ENCODE measurements around the gene DENND1A. TPM values are rescaled to one million over a fixed set of nuclear protein-coding genes. Genes with fewer than 3 reads are reported as not detected.

DENND1A gene
- total RNA-seq, 2 donors from 2014 or later = 16.2 to 17.7 TPM

GRCh38 chr9:123356851-123357742 is 572.8 kb downstream of the DENND1A start:
- DNase-seq (no peak), ATAC-seq (no peak)
- intact Hi-C loops (cut with DNase I) = no loop called here

GRCh38 chr9:123355761-123356431 is 574.0 kb downstream of the DENND1A start, which contains the start of gene CRB2:
CRB2 (plus strand) TSS chr9:123356197; CDS start chr9:123356261, 64 bp downstream.
- ATAC-seq (peak in 1 of 2 donors; percentile 45), DNase-seq (no peak)
- intact Hi-C loops (cut with DNase I) = loop anchor here in 1 of 2 donors (2.0 kb wide), 1 partner anchor 29 kb away; no protein-coding TSS in a partner anchor

- DNase-seq (no peak), ATAC-seq (no peak)
- intact Hi-C loops (cut with DNase I) = loop anchor here in 1 of 2 donors (2.0 to 5.0 kb wide), 2 partner anchors 30 to 273 kb away; no protein-coding TSS in a partner anchor
Observed at GRCh38 chr9:123354806-123355508, 575.0 kb downstream of the DENND1A start.

- DNase-seq (peak; percentile 74), ATAC-seq (peak; percentile 79 to 80)
- intact Hi-C loops (cut with DNase I) = loop anchor here in 1 of 2 donors (2.0 to 5.0 kb wide), 2 partner anchors 31 to 272 kb away; no protein-coding TSS in a partner anchor
Observed at GRCh38 chr9:123353984-123354591, 575.8 kb downstream of the DENND1A start.

DNA sequence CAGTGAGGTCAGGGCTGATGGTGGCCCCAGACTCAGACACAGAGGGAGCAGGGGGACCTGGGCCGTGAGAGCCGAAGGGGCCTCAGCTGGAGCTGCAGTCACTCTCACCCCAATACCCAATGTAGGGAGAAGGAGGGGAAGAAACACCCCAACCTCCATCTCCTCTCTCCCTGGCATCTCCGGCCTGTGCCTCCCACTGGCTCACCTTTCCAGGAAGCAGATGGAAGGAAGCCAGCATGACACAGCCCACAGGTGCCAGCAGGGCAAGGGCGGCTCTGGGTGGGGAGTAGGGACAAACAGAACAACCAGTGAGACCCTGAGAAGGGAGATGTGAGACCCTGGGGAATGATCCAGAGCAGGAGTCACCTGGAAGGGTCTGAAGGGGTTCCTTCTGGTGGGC is 576.9 kb downstream of the DENND1A start:
- intact Hi-C loops (cut with DNase I) = loop anchor here in 1 of 2 donors (5.0 kb wide), 1 partner anchor 271 kb away; no protein-coding TSS in a partner anchor
- ATAC-seq (peak in 1 of 2 donors; percentile 7), DNase-seq (no peak)

DNA sequence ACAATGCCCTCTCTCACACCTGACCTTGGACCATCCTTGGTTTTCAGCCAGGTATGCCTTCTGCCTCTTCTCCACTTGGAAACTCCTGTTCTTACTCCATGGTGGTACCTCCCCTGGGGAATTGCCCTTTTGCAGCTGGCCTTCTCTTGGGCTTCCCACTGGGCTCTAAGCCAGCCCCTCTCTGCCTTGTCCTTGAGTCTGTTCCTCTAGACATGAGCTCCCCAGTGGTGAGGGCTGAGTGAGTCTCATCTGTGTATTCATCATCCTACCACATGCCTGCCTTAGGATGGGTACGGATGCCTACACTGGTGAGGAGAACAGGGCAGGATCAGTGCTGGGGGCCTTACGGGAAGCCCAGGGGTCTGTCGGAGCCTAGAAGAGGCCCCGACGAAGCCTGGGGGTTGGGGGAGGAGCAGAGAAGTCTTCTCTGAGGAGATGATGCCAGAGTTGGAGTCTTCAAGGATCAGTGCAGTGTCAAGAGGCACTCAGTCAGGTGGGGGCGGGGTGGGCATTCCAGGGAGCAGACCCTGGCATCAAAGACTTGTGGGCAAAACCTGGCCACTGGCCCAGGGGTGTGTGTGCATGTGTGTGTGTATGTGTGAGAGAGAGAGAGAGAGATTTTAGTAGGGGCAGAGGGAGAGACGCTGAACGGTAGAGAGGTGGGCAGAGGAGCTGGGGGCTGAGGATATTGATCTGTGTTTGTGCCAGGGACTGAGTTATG is 579.2 kb downstream of the DENND1A start:
- intact Hi-C loops (cut with DNase I) = loop anchor here in 1 of 2 donors (5.0 kb wide), 1 partner anchor 268 kb away; no protein-coding TSS in a partner anchor
- no peak for DNase-seq
- peak in 1 of 2 donors; percentile 6 for ATAC-seq

DNA sequence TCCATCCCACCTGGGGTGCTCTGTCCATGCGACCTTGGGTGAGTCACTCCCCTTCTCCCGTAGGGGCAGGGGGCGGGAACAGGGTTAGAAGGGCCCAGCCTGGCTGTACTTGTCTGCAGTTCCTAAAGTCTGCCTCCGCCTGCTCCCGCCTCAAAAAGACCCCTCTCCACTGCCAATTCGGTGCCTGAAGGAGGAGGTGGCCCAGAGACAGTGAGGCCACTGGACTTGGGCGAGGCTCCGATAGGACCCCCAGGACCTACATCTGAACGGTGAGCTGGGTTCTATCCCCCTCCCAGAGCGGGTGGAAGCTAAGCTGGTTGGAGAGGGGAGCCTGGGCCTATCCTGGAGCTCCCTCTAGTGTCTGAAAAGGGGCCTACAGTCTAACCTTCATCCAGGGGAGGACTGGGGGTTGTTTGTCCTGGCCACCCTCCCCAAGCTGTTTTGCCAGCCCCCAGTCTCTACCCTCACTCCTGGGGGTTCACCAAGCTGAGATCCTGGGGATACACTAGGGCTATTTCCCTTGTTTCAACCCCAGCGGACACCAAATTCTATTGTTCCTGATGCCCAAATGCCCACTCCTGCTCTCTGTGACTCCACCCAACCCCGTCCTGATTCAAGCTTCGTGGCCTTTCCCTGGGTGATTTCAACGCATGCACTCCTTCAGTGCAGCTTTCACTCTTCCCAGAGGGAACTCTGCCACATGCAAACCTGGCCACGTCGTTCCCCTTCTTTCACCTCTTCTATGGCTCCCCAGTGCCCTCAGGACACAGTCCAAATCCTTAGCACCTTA is 580.0 kb downstream of the DENND1A start:
- intact Hi-C loops (cut with DNase I) = loop anchor here (5.0 to 10.0 kb wide), 2 partner anchors 255 to 268 kb away; no protein-coding TSS in a partner anchor
- peak; percentile 75 to 76 for ATAC-seq
- DNase-seq = no peak

DNA sequence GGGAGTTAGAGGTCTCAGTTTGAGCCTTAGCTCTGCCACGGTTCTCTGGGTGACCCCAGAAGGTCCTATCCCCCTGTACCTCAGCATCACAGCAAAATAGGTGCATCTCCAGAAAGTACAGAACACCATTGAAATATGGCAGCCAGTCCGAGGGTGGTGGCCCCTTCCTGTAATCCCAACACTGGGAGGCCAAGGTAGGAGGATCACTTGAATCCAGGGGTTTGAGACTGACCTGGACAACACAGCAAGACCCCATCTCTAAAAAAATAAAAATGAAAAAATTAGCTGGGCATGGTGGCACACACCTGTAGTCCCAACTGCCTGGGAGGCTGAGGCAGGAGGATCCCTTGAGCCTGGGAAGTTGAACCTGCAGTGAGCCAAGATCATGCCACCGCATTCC is 580.9 kb downstream of the DENND1A start:
- ATAC-seq (no peak), DNase-seq (no peak)
- intact Hi-C loops (cut with DNase I) = loop anchor here in 1 of 2 donors (10.0 kb wide), 1 partner anchor 254 kb away; no protein-coding TSS in a partner anchor

- DNase-seq (no peak), ATAC-seq (no peak)
- intact Hi-C loops (cut with DNase I) = loop anchor here in 1 of 2 donors (10.0 kb wide), 1 partner anchor 254 kb away; no protein-coding TSS in a partner anchor
Observed at GRCh38 chr9:123348317-123348992, 581.5 kb downstream of the DENND1A start.

DNA sequence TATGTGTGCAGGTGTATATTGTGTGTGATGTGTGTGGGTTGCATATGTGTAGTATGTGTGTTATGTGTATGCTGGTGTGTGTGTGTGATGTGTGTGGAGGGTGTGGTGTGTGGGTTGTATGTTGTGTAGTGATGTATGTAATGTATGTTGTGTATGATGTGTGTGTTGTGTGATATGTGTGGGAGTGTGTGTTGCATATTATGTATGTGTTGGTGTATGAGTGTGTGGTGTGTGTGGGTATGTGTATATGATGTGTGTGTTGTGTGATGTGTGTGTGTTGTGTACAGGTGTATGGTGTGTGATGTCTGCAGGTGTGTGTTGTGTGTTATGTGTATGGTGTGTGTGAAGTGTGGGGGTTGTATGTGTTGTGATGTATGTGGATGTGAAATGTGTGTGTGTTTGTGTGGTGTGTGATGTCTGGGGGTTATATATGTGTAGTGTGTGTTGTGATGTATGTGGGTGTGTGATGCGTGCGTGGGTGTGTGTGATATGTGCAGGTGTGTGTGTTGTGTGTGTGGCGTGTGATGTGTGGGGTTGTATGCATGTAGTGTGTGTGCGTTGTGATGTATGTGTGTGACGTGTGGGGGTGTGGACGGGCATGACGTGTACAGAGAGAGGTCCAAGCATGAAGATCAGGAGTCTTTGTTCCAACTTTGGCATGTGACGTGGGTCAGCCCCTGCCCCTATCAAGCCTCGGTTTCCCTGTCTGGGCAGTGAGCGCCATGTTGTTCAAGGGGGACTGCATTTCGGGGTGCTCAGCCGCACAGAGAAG is 582.5 kb downstream of the DENND1A start:
- ATAC-seq (no peak), DNase-seq (no peak)
- intact Hi-C loops (cut with DNase I) = loop anchor here in 1 of 2 donors (10.0 kb wide), 1 partner anchor 253 kb away; no protein-coding TSS in a partner anchor

- DNase-seq (no peak), ATAC-seq (no peak)
- intact Hi-C loops (cut with DNase I) = loop anchor here in 1 of 2 donors (10.0 kb wide), 1 partner anchor 252 kb away; no protein-coding TSS in a partner anchor
Observed at GRCh38 chr9:123346826-123347225, 583.1 kb downstream of the DENND1A start.

DNA sequence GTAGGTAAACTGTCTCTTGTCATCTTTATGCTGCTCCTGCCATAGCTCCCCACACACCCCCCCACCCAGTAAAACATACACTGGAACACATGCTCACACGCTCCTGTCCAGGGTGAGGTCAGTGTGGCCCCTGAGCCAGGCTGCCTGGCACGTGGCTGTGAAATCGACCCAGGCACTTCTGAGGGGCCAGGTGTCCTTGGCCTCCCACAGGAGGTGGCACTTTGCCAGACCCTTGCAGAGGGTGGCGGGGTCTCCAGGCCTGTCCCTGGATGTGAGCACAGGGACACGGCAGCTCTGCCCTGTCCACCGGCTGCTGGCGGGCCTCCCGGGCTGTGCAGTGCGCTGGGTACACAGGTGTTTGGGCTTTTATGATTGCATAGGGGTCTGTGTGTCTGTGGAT is 583.9 kb downstream of the DENND1A start:
- no peak for DNase-seq
- no peak for ATAC-seq
- intact Hi-C loops (cut with DNase I) = loop anchor here in 1 of 2 donors (10.0 kb wide), 1 partner anchor 251 kb away; no protein-coding TSS in a partner anchor

GRCh38 chr9:123345567-123345955 is 584.4 kb downstream of the DENND1A start:
- ATAC-seq (no peak), DNase-seq (no peak)
- intact Hi-C loops (cut with DNase I) = loop anchor here in 1 of 2 donors (10.0 kb wide), 1 partner anchor 251 kb away; no protein-coding TSS in a partner anchor

- no peak for ATAC-seq
- DNase-seq = no peak
- intact Hi-C loops (cut with DNase I) = loop anchor here (5.0 to 10.0 kb wide), 2 partner anchors 77 to 250 kb away; partner anchors contain the start of gene STRBP (in 1 of the 2)
Observed at GRCh38 chr9:123344192-123344949, 585.6 kb downstream of the DENND1A start.

All from left cardiac atrium (tissue), 4 donors.